Stimulated activated CD4-positive, alpha-beta T cell treated with anti-CD3 and anti-CD28 coated beads, Interleukin-15, amount 100 ng/mL, for 24 hours (primary cell): ENCODE data around the gene ULK2.
"Not testable (repeated sequence)": the region's sequence is repeated elsewhere in the genome, so short reads cannot be mapped to it uniquely, and the experiment has no call there.

ENCODE experiments used
- DNase-seq: peaks from one replicate; pipeline ENCODE4 v3.0.0-alpha.2; 2020

Gene ULK2

DNA sequence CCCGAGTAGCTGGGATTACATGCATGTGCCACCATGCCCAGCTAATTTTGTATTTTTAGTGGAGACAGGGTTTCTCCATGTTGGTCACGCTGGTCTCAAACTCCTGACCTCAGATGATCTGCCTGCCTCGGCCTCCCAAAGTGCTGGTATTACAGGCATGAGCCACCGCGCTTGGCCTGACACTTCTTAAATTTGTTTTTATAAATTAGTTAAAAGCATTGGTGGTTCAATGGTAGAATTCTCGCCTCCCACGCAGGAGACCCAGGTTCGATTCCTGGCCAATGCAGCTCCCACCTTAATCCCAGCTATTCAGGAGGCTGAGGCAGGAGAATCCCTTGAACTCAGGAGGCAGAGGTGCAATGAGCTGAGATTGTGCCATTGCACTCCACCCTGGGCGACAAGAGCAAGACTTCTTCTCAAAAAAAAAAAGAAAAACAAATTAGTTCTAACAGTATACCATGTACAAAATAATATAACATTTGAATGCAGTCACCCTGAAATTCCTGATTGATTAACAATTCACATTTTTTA lies 7.0 kb downstream of the ULK2 start:
- not testable (repeated sequence) for DNase-seq

GRCh38 chr17:19857640-19858039 lies 10.1 kb downstream of the ULK2 start:
- no peak for DNase-seq

DNA sequence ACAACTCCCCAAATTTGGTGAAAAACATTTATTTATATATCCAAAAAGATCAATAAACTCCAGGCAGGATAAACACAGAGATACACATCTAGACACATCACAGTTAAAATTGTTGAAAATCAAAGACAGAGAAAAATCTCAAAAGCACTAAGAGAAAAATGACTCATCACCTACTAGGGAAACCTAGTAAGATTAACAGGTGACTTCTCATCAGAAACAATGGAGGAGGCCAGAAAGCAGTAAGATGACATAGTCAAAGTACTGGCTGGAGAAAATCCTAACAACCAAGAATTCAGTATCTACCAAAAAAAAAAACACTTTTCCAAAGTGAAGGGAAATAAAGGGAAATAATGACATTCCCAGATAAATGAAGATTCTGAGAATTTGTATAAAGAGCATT lies 33.8 kb downstream of the ULK2 start:
- DNase-seq, result no peak

GRCh38 chr17:19830061-19830460 lies 37.7 kb downstream of the ULK2 start:
- DNase-seq, result no peak

DNA sequence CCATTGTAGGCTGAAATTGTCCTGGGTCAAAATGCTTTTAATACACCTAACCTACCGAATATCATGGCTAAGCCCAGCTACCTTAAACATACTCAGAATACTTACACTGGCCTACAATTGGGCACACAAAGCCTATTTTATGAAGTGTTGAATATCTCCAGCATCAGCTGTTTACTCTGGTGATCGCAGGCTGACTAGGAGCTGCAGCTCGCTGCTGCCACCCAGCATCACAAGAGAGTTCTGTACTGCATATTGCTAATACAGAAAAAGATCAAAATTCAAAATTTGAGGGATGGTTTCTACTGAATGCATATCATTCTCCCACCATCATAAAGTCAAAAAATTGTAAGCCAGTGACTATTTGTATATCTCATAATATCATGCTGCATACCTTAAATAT lies 55.3 kb downstream of the ULK2 start:
- DNase-seq, result no peak

DNA sequence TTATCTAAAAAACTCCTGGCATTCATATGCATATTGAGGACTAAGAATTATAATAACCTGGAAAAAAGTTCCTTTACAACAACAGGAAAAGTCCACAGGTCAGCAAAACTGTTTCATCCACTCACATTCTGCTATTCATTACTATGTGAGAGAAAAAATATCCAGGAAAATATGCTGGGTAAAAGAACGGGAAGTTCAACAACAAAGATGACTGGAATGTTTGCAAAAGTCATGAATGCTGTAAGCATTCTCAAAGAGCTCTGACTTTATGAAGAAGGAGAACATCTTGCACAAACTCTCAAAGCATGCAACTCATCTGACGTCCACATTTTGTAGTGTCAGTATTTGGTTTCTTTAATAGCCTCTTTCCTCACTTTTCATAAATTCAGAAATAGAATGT lies 62.7 kb downstream of the ULK2 start:
- no peak for DNase-seq

DNA sequence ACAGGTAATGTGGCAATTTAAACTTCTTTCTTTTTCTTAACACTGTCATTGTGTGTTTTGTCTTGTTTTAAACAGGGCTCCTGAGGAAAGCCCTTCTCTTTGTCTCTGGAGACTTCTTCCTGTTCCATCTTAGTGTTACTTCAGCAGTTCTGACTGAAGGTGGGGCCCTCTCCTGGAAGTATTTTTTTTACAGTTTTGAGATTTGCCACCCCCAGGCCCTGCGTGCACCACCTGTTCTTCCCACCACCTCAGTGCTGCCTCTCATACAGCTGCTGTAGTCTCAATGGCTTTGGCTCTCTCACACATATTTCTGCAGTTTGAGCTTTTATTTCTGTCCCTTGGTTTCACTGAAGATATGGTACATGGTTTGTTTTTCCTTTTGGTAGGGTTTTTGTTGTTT lies 67.2 kb downstream of the ULK2 start:
- no peak for DNase-seq

DNA sequence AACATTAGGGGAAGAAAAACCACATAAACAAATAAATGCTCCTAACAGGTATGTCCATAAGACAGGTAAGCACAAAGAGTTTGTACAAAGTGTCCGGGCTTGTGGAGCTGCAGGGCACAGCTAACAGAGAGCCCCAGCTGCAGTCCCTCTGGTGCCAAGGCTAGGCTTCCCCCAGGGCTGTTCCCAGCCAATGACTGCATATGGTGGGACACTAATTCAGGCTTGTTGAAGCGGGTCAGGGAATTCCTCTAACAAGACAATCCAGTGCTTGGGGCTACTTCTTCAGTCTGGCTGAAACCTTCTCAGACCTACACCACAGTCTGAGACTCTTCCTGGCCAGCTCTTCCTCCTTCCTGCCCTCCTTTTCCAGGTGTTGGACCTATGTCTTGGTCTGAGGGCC lies 67.9 kb downstream of the ULK2 start:
- no peak for DNase-seq

DNA sequence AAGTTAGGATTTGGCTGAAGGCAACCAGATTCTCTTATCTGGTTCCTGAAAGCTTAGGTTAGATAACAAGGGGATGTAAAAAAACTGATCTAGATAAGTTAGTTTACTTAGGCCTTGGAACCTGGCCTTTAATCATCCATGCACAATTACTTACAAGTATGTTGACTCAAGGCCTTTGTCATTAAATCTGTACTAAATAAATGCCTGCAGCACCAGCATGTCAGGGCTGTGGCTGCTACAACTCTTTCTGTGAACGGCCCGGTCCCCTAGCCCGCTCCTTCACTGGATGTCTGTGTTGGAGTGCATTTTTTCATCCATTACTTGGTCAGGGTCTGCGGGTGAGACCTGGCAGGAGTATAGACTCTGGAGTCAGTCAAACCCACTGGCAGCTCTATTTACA lies 71.3 kb downstream of the ULK2 start:
- no peak for DNase-seq

DNA sequence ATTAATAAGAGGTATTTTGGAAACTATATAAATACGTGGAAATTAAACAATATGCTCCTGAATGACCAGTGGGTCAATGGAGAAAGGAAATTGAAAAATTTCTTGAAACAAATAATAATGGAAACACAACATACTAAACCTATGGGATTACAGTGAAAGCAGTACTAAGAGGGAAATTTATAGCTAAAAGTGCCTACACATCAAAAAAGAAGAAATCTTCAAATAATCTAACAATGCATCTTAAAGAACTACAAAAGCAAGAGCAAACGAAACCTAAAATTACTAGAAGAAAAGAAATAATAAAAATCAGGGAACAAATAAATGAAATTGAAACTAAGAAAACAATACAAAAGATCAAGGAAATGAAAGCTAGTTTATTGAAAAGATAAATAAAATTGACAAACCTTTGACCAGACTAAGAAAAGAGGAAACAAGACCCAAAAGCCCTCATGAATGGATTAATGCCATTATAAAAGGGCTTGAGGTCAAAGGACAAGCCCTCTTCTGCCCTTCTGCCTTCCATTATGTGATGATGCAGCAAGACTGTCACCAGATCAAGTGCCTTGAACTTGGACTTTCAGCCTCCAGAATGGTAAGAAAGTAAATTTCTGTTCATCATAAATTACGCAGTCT lies 75.7 kb downstream of the ULK2 start:
- no peak for DNase-seq

GRCh38 chr17:19787733-19788357 lies 79.9 kb downstream of the ULK2 start:
- no peak for DNase-seq

DNA sequence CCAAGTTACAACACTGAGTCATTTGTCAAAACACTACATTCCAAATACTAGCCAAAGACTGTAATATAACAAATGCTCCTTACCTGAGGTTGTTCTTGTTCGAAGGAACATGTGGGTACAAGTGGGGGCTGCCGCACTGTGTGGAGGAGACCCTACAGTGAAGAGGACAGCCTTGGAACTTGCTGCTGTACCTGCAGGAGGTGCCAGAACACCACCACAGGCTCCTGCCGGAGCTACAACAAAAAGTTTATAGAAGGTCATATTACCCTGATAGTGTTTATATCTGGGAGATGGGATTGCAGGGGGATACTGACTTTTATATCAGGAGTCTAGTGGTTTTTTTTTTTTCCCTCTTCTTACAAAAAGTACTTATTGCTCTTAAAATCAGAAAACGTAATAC lies 81.9 kb downstream of the ULK2 start:
- no peak for DNase-seq

DNA sequence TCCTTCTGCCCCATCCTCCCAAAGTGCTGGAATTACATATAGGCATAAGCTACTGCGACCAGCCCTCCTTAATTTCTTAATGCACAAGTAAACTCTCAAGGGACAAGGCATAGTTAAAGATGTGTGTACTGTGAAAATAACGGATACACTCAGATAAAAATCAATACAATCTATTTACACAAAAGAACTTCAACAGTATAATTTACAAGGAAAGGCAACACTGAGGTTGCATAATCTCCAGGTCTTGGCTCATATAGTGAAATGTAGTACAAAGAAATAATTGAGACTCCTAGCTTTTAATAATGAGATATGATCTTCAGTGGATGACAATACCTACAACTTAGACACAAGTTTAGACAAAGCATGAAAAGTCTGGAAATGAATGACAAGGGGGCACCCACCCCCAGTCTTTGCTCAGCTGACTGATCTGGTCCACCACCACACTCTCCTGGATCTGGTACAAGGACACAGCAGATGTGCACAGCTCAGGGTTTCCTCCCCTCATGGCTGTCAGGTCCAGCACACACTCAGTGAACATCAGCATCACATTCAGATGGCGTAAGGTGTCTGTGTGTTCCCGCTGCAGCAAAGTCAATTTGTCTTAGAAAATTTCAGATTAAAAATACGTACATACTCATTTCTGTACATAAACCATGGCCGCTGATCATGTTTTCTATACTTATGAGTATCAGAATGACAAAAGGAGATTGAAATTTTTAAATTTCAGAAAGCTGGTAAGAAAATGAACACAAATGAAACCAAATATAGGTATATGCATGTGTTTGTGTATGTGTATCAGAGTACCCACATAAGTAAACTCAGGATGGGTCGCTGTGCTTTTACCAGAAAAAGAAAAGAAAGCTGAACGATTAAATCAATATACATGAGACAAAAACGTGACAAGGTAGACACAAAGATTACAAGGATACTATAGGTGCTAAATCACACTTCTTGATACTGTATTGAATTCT lies 86.0 kb downstream of the ULK2 start:
- no peak for DNase-seq

DNA sequence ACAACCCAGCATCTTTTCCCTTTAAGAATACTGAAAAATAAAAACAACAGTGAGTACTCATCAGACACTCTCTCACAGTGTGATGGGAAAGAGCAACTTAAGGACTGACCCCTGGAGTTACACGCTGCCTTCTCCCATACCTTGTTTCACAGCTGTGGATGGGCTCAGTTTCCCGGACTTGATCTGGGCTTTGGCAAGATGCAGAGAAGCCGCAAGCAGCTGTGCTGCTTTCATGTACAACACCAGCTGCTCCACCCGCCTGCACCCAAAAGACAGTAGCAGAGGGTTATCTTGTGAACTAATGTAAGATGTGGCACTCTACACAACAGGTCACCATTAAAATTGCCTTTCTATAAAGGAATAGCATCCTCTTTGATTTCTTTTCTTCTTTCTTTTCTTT lies 86.9 kb downstream of the ULK2 start:
- DNase-seq, result no peak

DNA sequence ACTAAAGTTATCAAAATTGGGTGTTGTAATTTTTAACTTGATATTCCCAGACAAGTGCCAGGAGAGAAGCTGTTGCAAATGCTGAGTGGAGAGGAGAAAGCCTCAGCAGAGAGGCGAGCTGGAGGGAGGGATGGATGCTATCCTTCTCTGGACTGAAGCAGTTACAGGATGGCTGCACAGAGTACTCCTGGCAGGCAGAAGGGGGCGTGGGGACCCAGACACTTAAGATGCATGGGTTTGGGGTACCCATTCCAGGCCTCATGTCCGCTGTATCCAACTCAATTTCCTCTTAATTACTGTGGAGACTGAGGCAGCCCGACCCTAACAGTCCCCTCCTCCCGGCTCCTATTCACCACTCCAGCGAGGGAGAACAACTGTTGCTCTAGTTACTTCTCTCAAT lies 94.2 kb downstream of the ULK2 start:
- no peak for DNase-seq

DNA sequence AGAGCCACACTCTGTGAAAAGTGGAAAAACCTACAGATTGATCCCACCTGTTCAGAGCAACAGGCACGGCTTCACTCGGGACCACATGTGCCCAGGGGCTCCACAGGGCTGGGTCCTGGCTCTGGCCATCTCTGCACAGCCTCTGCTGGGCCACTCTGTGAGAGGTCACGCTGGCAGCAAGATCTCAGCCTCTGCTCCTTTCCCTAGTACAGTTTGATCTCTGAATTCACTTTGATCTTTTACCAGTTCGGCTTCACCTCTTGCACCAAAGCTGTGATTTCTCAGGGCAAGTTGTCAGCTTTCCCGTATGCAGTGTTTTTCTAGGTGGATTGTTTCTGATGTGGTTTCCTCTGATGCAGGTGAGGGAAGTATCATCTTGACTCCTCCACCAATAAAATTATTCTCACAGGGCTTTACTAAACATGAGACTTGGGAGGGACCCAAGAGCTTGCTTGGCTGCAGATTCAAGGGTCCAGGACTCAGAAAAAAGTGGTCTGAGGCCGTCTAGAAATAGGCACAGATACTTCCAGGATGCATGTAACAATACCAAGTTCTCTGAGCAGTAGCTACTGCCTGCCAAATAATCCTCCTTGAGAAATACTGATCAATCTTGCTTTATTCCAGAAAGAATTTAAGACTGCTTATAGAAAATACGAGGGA lies 95.6 kb downstream of the ULK2 start:
- DNase-seq, result no peak

- DNase-seq, result no peak
Observed at GRCh38 chr17:19770985-19771735, 96.6 kb downstream of the ULK2 start.

- no peak for DNase-seq
Observed at GRCh38 chr17:19769946-19770652, 97.6 kb downstream of the ULK2 start.

DNA sequence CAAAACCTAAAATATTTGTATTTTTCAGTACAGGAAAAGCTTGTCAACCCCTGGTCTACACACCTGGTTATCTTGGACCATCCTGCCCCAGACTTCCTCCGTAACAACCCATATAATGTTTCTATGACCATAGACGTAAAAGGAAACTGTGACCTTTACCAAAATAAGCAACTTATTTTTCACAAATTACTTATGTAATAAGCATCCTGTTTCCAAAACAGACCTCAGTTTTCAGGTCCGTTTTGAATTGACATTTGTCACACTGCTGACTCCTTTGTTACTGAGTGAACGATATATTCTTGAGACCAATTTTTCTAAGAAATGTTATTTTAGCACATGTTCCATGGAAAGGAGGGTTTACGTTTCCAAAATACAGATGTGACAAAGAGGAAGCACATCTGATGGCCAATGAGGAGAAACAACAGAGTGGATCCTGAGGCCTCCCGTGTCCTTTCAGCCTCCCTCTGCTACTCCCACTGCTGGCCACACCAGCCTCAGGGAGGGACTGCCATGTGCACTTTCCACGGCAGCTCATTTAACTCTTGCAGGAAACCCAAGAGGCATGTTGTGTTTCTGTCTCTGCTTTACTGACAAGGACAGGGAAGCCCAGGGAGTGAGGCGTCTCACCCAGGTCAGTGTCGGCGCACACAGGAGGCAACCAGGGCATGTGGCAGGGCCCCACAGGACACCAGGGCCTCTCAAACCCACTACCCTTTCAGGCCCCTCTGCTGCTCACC lies 99.5 kb downstream of the ULK2 start:
- DNase-seq, result no peak

- peak; percentile 87 for DNase-seq
Observed at GRCh38 chr17:19766421-19767270, 101.1 kb downstream of the ULK2 start.
